Pancreas (tissue), 10 donors: ENCODE data around the gene WDFY4. TPM values are rescaled to one million over a fixed set of nuclear protein-coding genes. Genes with fewer than 3 reads are reported as not detected.
A peak's percentile ranks its signal among the peaks of the same experiment; 100 is the strongest.

Source experiments
- ATAC-seq, 4 donors: fragments of 200-7000 bp; cut with Tn5 transposase; one replicate each; pipeline versions ENCODE4 v1.8.0 to v1.9.1; 2020; ENCODE audit warnings: mild to moderate bottlenecking in 4 of 4, moderate library complexity in 4 of 4
- DNase-seq, 6 donors: peaks; one replicate each; pipeline ENCODE4 v3.0.0-alpha.2; 2020
- FAIRE-seq: peaks from 2 replicates; lab custom pipeline; 2012; peaks lifted over from hg19 to GRCh38; lab: Jason Lieb, UNC
- H3K27ac ChIP-seq, 4 donors: fragments of 200-600 bp; sonication (generic); 1 replicate in 3 of 4; 2 replicates in 1 of 4; pipeline versions ENCODE4 v1.5.0 to v1.8.0; 2020
- H3K27me3 ChIP-seq, 4 donors: fragments of 200-600 bp; one replicate each; pipeline ENCODE4 v1.8.0; 2021
- H3K36me3 ChIP-seq, 3 donors: fragments of 200-600 bp; sonication (generic) in 1 of 3; one replicate each; pipeline versions ENCODE4 v1.5.0 to v1.8.0; 2020 to 2021
- H3K4me1 ChIP-seq, 3 donors: fragments of 200-600 bp; one replicate each; pipeline ENCODE4 v1.8.0; 2021
- H3K4me3 ChIP-seq, 4 donors: fragments of 200-600 bp; sonication (generic) in 2 of 4; one replicate each; pipeline versions ENCODE4 v1.5.0 to v1.8.0; 2020 to 2021
- H3K9me3 ChIP-seq, 4 donors: fragments of 200-600 bp; one replicate each; pipeline ENCODE4 v1.8.0; 2021
- CTCF ChIP-seq, 4 donors: fragments of 200-600 bp; sonication (generic) in 3 of 4; IDR thresholded peaks; one replicate each; pipeline versions ENCODE4 v1.5.0 to v1.8.0; 2021; ENCODE audit warnings: antibody characterized with exemption in 4 of 4
- WGBS, 2 donors: extraction: QIAGEN DNeasy Blood & Tissue Kit; methylation state at CpG; one replicate each; pipeline ENCODE4 v1.1.7; 2013; 5-methylcytosine and 5-hydroxymethylcytosine counted together
- intact Hi-C, 3 donors: fragments of 100-400 bp; cut with DNase I; formaldehyde crosslinking; loops; one replicate each; pipeline versions ENCODE4 v1.11.1 to v1.14.2; 2022
- polyA plus RNA-seq, 2 donors: library from polyadenylated mRNA; stranded (reverse); fragments of 200-250 nt; gene quantifications; one replicate each; pipeline ENCODE4 v1.2.3, GENCODE V29; 2013
- total RNA-seq, 6 donors: library from RNA; stranded (reverse); fragmentation: NEBNext Ultra II Directional in 4 of 6; extraction: Animal tissue kit (Norgen Biotek cat#: 25700) in 4 of 6; gene quantifications; one replicate each; pipeline versions ENCODE4 v1.2.1 to v1.2.4, GENCODE V29; 2021 to 2023
- donor health status: healthy with polysubstance abuse.
- donor health status: DM: no; HTN: no; CAD: no; lungs with moderate emphysema.
- donor health status: DM: no; HTN: no; CAD: no.
- donor health status: control.
- donor health status: control.
- donor health status: Bipolar disorder and iron deficiency.
- donor health status: DM: yes; HTN: yes; CAD: no.
- donor health status: DM: no; HTN: no; CAD: no.
- donor health status: DM: no; HTN: no; CAD: no.
- donor health status: DM: yes; HTN: yes; CAD: no.

Gene WDFY4
- total and polyA plus RNA-seq, 8 donors: 0.14 to 8.4 (median 0.72) TPM

DNA sequence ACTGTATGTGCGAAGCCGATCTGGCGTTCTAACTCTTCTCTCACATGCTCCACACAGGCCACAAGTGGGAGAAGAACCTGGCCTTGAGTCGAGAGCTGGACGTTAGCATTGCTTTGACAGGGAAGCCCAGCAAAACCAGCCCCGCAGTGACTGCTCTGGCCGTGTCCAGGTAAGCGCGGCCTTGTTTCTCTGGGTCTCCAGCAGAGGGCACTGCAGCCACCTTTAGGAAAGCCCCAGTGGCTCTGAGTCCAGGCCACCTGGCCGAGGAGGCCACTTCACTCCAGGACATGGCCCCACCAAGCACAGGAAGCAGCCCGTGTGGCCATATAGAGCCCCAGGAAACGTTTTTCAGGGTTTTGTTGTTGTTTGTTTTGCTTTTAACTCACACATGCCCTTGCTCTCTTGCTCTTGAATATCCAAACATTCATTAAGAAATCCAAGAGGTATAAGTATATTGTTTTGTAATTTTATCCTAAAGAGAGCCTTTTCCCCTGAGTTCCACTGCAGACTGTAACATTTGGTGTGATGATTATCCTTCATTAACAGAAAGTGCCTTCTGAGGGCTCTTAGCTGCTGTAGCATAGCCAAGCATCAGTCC, 296.7 kb downstream of the WDFY4 start:
- peak; percentile 69 to 85 (median 73) for TF ChIP-seq CTCF (IDR thresholded peaks at IDR 0.05)
- WGBS, 2 donors: 16 to 17% methylated on average over 12 of the region's 12 CpGs
- Histone ChIP-seq H3K4me3 (no peak overlapping the region), H3K4me1 (no peaks in the 10 kb centered on the region), H3K36me3 (no peaks in the 10 kb centered on the region), H3K9me3 (no peaks in the 10 kb centered on the region), H3K27ac (no peak overlapping the region), H3K27me3 (no peaks in the 10 kb centered on the region)
- ATAC-seq: peak; percentile 83 to 97 (median 90)
- FAIRE-seq: no peak
- DNase-seq: peak; percentile 16 to 80 (median 52)
- intact Hi-C loops: loop anchor here in 2 of 3 donors (10.0 kb wide), 1 partner anchor 183 kb away; no protein-coding TSS in a partner anchor

- DNase-seq: no peak
- intact Hi-C loops: loop anchor here in 2 of 3 donors (10.0 kb wide), 1 partner anchor 182 kb away; no protein-coding TSS in a partner anchor
- whole genome bisulfite sequencing, 2 donors: 63 to 78% methylated on average over 5 of the region's 5 CpGs
- Histone ChIP-seq H3K4me1 (no peaks in the 10 kb centered on the region), H3K9me3 (no peaks in the 10 kb centered on the region), H3K36me3 (no peaks in the 10 kb centered on the region), H3K27me3 (no peaks in the 10 kb centered on the region), H3K27ac (no peak overlapping the region), H3K4me3 (no peak overlapping the region)
- TF ChIP-seq CTCF (IDR thresholded peaks at IDR 0.05): no peak
- no peak for FAIRE-seq
- no peak for ATAC-seq
These were observed 297.9 kb downstream of the WDFY4 start for GRCh38 chr10:48982584-48982983.

DNA sequence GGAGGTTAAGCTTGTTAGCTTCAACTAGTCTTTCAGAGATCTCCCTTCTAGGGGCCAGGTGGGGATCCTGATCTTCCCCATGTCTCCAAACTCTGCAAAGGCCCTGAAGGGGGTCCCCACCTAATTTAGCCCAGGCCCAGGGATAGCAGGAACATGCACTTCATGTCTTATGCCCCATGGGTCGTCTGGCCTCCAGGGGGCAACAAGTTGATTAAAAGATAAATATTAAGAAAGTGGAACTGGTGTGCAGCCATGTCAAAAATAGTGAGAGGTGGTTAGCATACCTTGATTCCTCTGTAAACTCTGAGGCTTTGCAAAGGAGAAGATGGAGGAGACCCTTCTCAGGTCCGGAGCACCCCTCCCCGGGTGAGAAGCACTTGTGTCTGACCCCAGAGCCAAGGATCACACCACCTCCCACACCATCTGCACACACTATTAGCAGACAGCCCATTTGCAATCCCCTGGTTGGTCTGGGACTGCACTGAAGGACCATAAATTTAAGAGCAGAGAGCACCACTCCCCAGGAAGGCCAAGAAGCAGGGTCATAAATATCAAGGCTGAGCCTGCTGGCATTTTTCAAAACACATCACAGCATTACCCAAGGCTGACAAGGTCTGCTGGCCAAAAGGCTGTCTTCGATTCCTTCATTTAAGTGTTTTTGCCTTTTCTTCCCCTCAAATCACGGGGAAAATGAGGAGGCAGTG, 299.1 kb downstream of the WDFY4 start:
- DNase-seq: no peak
- Histone ChIP-seq H3K36me3 (no peaks in the 10 kb centered on the region), H3K27me3 (no peaks in the 10 kb centered on the region), H3K4me3 (no peak overlapping the region), H3K9me3 (no peaks in the 10 kb centered on the region), H3K4me1 (no peaks in the 10 kb centered on the region), H3K27ac (no peak overlapping the region)
- WGBS, 2 donors: 56 to 72% methylated on average over 5 of the region's 5 CpGs
- no peak for FAIRE-seq
- no peak for TF ChIP-seq CTCF (IDR thresholded peaks at IDR 0.05)
- no peak for ATAC-seq
- intact Hi-C loops: loop anchor here in 2 of 3 donors (10.0 kb wide), 1 partner anchor 181 kb away; no protein-coding TSS in a partner anchor

DNA sequence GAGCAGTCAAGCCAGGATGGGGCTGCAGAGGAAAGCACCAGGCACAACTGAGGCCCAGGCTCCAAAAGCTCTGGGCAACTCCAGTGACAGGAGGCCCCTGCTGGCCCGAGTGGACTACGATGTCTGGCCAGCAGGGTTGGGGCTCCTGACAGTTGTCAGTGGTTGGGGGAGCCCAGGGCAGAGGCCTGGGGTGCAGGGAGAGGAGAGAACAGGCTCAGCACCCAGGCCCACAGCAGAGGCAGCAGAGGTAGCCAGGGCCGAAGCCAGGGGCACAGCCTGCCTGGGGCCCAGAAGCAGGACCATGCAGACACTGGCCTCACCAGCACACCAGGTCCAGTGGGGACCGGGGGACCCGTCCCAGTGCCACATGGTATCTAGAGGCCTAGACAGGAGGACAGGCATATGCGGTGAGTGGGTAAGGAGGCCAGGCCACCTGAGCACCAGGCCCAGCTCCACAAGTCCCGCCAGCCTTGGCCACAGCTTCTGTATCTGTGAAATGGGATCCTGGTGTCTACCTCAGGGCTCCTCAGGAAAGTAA, 301.0 kb downstream of the WDFY4 start:
- Histone ChIP-seq H3K4me3 (no peak overlapping the region), H3K36me3 (no peaks in the 10 kb centered on the region), H3K27me3 (no peaks in the 10 kb centered on the region), H3K4me1 (no peaks in the 10 kb centered on the region), H3K9me3 (no peaks in the 10 kb centered on the region), H3K27ac (no peak overlapping the region)
- DNase-seq: peak in 1 of 6 donors; percentile 53
- intact Hi-C loops: loop anchor here in 2 of 3 donors (10.0 kb wide), 1 partner anchor 179 kb away; no protein-coding TSS in a partner anchor
- 73 to 77% methylated on average over 7 of the region's 7 CpGs for WGBS, 2 donors
- no peak for TF ChIP-seq CTCF (IDR thresholded peaks at IDR 0.05)
- no peak for FAIRE-seq
- ATAC-seq: no peak
